GM12873 (cell line): ENCODE data around the gene CDH4.

Experiments used
- CTCF ChIP-seq: IDR thresholded peaks from 2 replicates; pipeline ENCODE4 v1.5.1; 2012; ENCODE audit warnings: low read depth, mild to moderate bottlenecking, moderate library complexity, low read length, control low read depth; ENCODE audit not compliant: insufficient read depth; ENCODE audit errors: missing control alignments

CDH4 gene

GRCh38 chr20:61587036-61587435 lies 335.0 kb downstream of the CDH4 start:
- TF ChIP-seq CTCF, result no peak

- TF ChIP-seq CTCF, result no peak
Observed at GRCh38 chr20:61587681-61588289, 335.7 kb downstream of the CDH4 start.

DNA sequence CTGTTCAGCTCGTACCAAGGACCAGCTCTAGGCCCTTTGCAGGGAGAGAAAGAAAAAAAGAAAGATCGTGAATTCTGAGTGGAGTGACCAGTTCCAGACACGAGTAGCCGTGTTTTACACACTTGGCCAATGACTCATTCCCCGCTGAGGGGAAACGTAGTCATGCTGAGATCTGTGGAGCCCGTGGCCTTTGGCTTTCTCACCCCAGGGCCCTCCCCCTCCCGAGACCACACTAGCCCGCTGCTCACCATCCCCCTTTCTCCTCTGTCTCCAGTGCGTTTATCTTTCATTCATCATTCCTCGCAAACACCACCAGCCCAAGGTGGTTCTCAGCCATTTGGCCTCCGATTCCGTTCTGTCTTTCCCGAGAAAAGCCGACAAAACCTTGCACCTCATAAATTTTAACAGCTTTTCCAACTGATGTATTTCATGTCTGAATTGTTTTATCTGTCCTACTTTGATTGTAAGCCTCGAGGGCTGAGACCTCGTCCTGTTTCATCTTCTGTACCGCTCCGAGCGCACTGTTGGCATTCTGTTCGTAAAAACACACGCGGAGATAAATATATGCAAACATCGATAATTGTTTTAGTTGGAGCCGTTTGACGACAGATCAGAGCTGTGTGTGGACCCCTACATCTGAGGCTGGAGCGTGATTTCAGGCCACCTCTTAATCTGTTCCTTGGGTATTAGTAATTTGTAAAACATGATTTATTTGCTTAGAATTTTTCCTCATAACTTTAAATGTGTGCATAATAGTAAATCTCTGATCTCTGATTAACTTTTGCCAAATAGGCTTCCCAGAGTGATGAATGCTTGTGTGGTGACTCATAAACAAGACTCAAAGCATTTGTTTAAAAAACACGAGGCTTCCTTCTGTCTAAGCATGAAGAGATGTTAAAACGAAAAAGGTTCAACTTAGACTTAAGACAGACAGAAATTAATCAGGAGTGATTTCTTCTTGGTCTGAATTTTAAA lies 336.6 kb downstream of the CDH4 start:
- no peak for TF ChIP-seq CTCF

DNA sequence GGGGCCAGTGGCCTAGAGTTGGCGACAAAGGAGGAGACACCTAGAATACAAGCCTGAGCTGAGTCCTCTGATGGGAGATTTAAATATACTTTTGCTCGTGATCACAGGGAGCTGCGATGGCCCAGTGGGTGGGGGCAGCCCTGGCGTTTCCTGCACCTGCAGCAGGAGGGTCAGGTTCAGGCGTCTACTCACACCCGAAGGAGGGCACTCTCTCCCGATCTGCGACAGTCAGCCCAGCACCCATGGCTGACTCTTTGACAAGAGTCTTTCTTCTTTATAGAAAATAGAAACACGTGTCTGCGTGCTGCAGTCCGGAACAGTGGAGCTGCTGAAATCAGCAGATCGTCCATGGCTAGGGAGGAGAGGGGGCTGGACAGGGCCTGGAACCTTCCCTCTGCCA lies 338.2 kb downstream of the CDH4 start:
- no peak for TF ChIP-seq CTCF

DNA sequence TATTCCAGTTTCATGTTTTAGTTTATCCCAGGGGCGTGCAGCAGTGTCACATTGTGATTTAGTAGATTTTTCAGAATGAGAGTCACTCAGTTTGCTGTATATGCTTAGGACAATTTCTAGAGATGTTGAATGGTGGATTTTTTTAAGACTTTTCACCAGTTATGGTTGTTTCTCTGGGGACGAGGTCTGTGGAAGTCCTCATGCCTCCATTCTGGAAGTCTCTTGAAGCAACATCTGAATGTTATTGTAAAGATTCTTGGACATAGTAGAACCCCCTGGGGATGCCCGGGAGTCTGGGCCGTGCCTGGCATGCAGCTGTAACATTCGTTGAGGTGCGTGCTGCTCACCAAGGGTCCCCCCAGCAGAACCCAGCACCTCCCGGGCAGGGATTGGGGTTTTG lies 341.5 kb downstream of the CDH4 start:
- no peak for TF ChIP-seq CTCF

DNA sequence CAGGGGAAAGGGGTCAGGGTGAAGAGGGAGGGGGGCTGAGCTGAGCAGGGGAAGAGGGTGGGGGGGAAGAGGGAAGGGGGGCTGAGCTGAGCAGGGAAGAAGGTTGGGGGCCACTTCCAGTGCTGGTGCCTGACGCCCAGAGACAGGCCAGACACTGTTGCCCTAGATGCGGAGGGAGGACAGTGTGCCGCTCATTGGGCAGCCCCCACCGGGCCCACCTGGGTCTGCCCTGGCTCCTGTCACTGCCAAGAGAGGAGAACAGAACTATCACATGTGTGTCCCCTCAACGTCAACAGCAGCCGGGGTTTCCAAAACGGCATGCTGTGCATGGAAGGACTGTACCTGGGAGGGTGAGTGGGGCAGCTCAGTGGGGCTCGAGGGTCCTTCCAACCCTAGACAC lies 342.1 kb downstream of the CDH4 start:
- TF ChIP-seq CTCF, result no peak

DNA sequence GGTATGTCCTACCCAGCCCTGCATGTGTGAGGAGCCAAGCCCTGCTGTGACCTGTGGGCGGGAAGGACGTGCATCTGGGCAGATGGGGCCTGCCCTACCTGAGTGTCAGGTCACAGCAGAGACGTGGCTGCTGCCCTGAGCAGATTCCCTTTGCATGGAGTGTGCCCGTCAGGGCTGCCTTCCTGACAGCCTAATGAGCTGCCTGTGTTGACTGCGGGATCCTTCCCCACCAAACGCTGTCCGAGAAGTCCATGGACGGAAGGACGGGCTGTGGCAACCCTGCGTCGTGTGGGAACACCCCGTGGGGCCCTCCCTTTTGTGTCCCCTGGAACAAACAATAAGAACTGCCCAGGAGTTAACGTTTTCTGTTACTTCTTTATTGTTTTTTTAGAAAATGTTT lies 343.2 kb downstream of the CDH4 start:
- TF ChIP-seq CTCF, result no peak
